Measurements from ENCODE around the gene TRIL.

TRIL gene

GRCh38 chr7:28958235-28958979, at the start of gene TRIL:
TRIL (minus strand) TSS chr7:28958330; CDS start chr7:28958046, 284 bp downstream.
- no peak for FAIRE-seq

GRCh38 chr7:29007127-29007526, 49.0 kb upstream of the TRIL start:
- FAIRE-seq = no peak

GRCh38 chr7:29005829-29006228, 47.7 kb upstream of the TRIL start:
- no peak for FAIRE-seq

GRCh38 chr7:29005406-29005805, 47.3 kb upstream of the TRIL start:
- no peak for FAIRE-seq

GRCh38 chr7:29003703-29004102, 45.6 kb upstream of the TRIL start:
- no peak for FAIRE-seq

- FAIRE-seq = no peak
Observed at GRCh38 chr7:29000717-29001076, 42.6 kb upstream of the TRIL start.

- no peak for FAIRE-seq
Observed at GRCh38 chr7:28999895-29000716, 42.0 kb upstream of the TRIL start.

- no peak for FAIRE-seq
Observed at GRCh38 chr7:28999427-28999826, 41.3 kb upstream of the TRIL start.

- FAIRE-seq = no peak
Observed at GRCh38 chr7:28998105-28998504, 40.0 kb upstream of the TRIL start.

GRCh38 chr7:28996836-28997235, 38.7 kb upstream of the TRIL start:
- FAIRE-seq = no peak

GRCh38 chr7:28993371-28993770, 35.2 kb upstream of the TRIL start:
- no peak for FAIRE-seq

GRCh38 chr7:28992798-28993197, 34.7 kb upstream of the TRIL start:
- FAIRE-seq = no peak

GRCh38 chr7:28990200-28990960, 32.2 kb upstream of the TRIL start:
- FAIRE-seq = no peak

- FAIRE-seq = no peak
Observed at GRCh38 chr7:28989211-28989980, 31.3 kb upstream of the TRIL start.

- FAIRE-seq = no peak
Observed at GRCh38 chr7:28988810-28989209, 30.7 kb upstream of the TRIL start.

GRCh38 chr7:28988091-28988490, 30.0 kb upstream of the TRIL start:
- no peak for FAIRE-seq

GRCh38 chr7:28986765-28987110, 28.6 kb upstream of the TRIL start:
- no peak for FAIRE-seq

- no peak for FAIRE-seq
Observed at GRCh38 chr7:28986028-28986764, 28.1 kb upstream of the TRIL start.

GRCh38 chr7:28984631-28985030, 26.5 kb upstream of the TRIL start:
- no peak for FAIRE-seq

- no peak for FAIRE-seq
Observed at GRCh38 chr7:28984217-28984616, 26.1 kb upstream of the TRIL start.

GRCh38 chr7:28983396-28984190, 25.5 kb upstream of the TRIL start:
- FAIRE-seq = no peak

GRCh38 chr7:28981161-28981465, 23.0 kb upstream of the TRIL start:
- no peak for FAIRE-seq

Data from A204.1 (cell line).